ENCODE results near the gene ACOX1.

ACOX1 gene

GRCh38 chr17:75904749-75905521 is 74.0 kb downstream of the ACOX1 start, which contains the start of gene MRPL38:
MRPL38 (minus strand) TSS chr17:75904884; CDS start chr17:75904875, 9 bp downstream.
- peak within 1 kb of the TSS; percentile 73 for H3K4me3 ChIP-seq (ENCODE audit: low read depth, low read length)
- in situ Hi-C loops (cut with HindIII; ENCODE audit: low sequenced_read_pairs) = no loop called here
- peak; percentile 85 for TF ChIP-seq CTCF (IDR thresholded peaks at IDR 0.05; ENCODE audit: low read depth, low read length, missing control alignments)
- DNase-seq (ENCODE audit: low read depth) = peak; percentile 80

GRCh38 chr17:75902406-75902805 is 76.6 kb downstream of the ACOX1 start:
- in situ Hi-C loops (cut with HindIII; ENCODE audit: low sequenced_read_pairs) = no loop called here
- TF ChIP-seq CTCF (IDR thresholded peaks at IDR 0.05; ENCODE audit: low read depth, low read length, missing control alignments) = no peak
- DNase-seq (ENCODE audit: low read depth) = no peak
- no peak overlapping the region for H3K4me3 ChIP-seq (ENCODE audit: low read depth, low read length)

GRCh38 chr17:75901727-75902126 is 77.2 kb downstream of the ACOX1 start:
- no peak overlapping the region for H3K4me3 ChIP-seq (ENCODE audit: low read depth, low read length)
- no peak for DNase-seq (ENCODE audit: low read depth)
- no peak for TF ChIP-seq CTCF (IDR thresholded peaks at IDR 0.05; ENCODE audit: low read depth, low read length, missing control alignments)
- in situ Hi-C loops (cut with HindIII; ENCODE audit: low sequenced_read_pairs) = no loop called here

- no peak overlapping the region for H3K4me3 ChIP-seq (ENCODE audit: low read depth, low read length)
- DNase-seq (ENCODE audit: low read depth) = no peak
- in situ Hi-C loops (cut with HindIII; ENCODE audit: low sequenced_read_pairs) = no loop called here
- TF ChIP-seq CTCF (IDR thresholded peaks at IDR 0.05; ENCODE audit: low read depth, low read length, missing control alignments) = no peak
Observed at GRCh38 chr17:75900691-75901533, 78.1 kb downstream of the ACOX1 start.

DNA sequence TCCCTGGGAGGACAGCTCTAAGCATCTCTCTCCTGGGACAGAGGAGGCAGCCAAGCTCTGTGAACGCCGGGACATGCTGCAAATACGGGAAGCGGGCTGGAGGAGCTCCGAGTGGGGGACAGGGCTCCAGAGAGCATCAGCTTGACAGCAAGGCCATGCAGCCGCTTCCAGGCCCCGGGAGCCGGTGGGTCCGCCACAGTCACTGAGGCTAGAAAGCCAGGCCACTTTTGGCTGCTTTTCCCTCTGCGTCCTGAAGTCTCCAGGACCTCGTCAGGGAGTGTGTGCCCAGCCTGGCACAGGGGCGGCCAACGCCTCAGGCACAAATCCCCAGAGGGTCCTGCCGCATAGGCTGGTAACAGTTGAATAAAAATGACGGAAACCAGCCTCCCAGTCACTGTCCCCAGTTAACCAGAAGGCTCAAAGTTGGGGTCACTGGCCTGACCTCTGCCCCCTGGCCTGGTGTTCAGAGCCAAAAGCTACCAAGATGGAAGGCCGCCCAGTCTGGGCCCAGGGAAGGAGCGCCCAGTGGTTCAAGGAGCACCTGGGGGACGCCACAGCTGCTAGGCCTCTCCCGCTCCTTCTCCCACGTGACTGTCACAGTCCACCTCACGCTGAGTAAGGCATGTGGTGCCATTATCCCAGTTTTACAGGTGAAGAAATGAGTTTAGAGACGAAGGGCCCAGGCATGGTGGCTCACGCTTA is 79.0 kb downstream of the ACOX1 start:
- in situ Hi-C loops (cut with HindIII; ENCODE audit: low sequenced_read_pairs) = no loop called here
- no peak for DNase-seq (ENCODE audit: low read depth)
- no peak overlapping the region for H3K4me3 ChIP-seq (ENCODE audit: low read depth, low read length)
- TF ChIP-seq CTCF (IDR thresholded peaks at IDR 0.05; ENCODE audit: low read depth, low read length, missing control alignments) = no peak

- no peak for DNase-seq (ENCODE audit: low read depth)
- TF ChIP-seq CTCF (IDR thresholded peaks at IDR 0.05; ENCODE audit: low read depth, low read length, missing control alignments) = no peak
- in situ Hi-C loops (cut with HindIII; ENCODE audit: low sequenced_read_pairs) = no loop called here
Observed at GRCh38 chr17:75899353-75899752, 79.6 kb downstream of the ACOX1 start.

More at GRCh38 chr17:75899353-75899752, 79.6 kb downstream of the ACOX1 start:
- H3K4me3 ChIP-seq (ENCODE audit: low read depth, low read length) = no peak overlapping the region

Data from astrocyte of the cerebellum (primary cell).